H9 (cell line): ENCODE results near the gene MAPKAPK3. TPM values are rescaled to one million over a fixed set of nuclear protein-coding genes. Genes with fewer than 3 reads are reported as not detected.
A peak's percentile ranks its signal among the peaks of the same experiment; 100 is the strongest.

Experiments used
- DNase-seq: peaks from one replicate; pipeline ENCODE4 v3.0.0-alpha.2; 2017
- H2AFZ ChIP-seq: one replicate; pipeline ENCODE4 v1.6.1; 2013; ENCODE audit warnings: mild to moderate bottlenecking, low read length, control low read depth, moderate library complexity
- H2AK5ac ChIP-seq: 2 replicates; pipeline ENCODE4 v1.6.1; 2013; ENCODE audit warnings: low read length, control low read depth, mixed read lengths; ENCODE audit not compliant: insufficient read length
- H2BK120ac ChIP-seq: one replicate; pipeline ENCODE4 v1.6.1; 2013; ENCODE audit warnings: low read depth, mild to moderate bottlenecking, low read length, control low read depth, inconsistent platforms; ENCODE audit not compliant: poor library complexity, severe bottlenecking
- H2BK12ac ChIP-seq: 2 replicates; pipeline ENCODE4 v1.6.1; 2013; ENCODE audit warnings: low read length, control low read depth, mixed read lengths, low read depth; ENCODE audit not compliant: insufficient read length
- H2BK15ac ChIP-seq: 2 replicates; pipeline ENCODE4 v1.6.1; 2013; ENCODE audit warnings: low read depth, low read length, control low read depth
- H2BK20ac ChIP-seq: one replicate; pipeline ENCODE4 v1.6.1; 2013; ENCODE audit warnings: low read depth, mild to moderate bottlenecking, low read length, control low read depth, inconsistent platforms; ENCODE audit not compliant: poor library complexity, severe bottlenecking
- H2BK5ac ChIP-seq: 2 replicates; pipeline ENCODE4 v1.6.1; 2013; ENCODE audit warnings: low read length, control low read depth, mixed read lengths; ENCODE audit not compliant: insufficient read length
- H3K14ac ChIP-seq: 2 replicates; pipeline ENCODE4 v1.6.1; 2013; ENCODE audit warnings: low read length, control low read depth; ENCODE audit not compliant: insufficient read depth
- H3K18ac ChIP-seq: 2 replicates; pipeline ENCODE4 v1.6.1; 2013; ENCODE audit warnings: low read depth, mild to moderate bottlenecking, mixed read lengths, low read length, control low read depth; ENCODE audit not compliant: insufficient read length
- H3K23ac ChIP-seq: 2 replicates; pipeline ENCODE4 v1.6.1; 2013; ENCODE audit warnings: low read length, control low read depth, mixed read lengths, low read depth; ENCODE audit not compliant: insufficient read length
- H3K23me2 ChIP-seq: 2 replicates; pipeline ENCODE4 v1.6.1; 2013; ENCODE audit warnings: low read depth, mild to moderate bottlenecking, mixed read lengths, low read length, control low read depth; ENCODE audit not compliant: insufficient read length, poor library complexity, severe bottlenecking
- H3K27ac ChIP-seq: 2 replicates; pipeline ENCODE4 v1.5.1; 2013; ENCODE audit warnings: low read length, control low read depth, mixed read lengths, low read depth; ENCODE audit not compliant: insufficient read length
- H3K27me3 ChIP-seq: 2 replicates; pipeline ENCODE4 v1.6.1; 2013; ENCODE audit warnings: low read length, control low read depth, inconsistent platforms; ENCODE audit not compliant: insufficient read depth
- H3K4ac ChIP-seq: 2 replicates; pipeline ENCODE4 v1.6.1; 2013; ENCODE audit warnings: low read depth, mild to moderate bottlenecking, control low read depth, inconsistent platforms, low read length, moderate library complexity
- H3K4me1 ChIP-seq: 2 replicates; pipeline ENCODE4 v1.6.1; 2013; ENCODE audit warnings: low read length, control low read depth, inconsistent platforms; ENCODE audit not compliant: insufficient read depth
- H3K4me2 ChIP-seq: 2 replicates; pipeline ENCODE4 v1.6.1; 2013; ENCODE audit warnings: low read length, control low read depth, mixed read lengths; ENCODE audit not compliant: insufficient read length, insufficient read depth
- H3K56ac ChIP-seq: 2 replicates; pipeline ENCODE4 v1.6.1; 2013; ENCODE audit warnings: low read depth, mild to moderate bottlenecking, mixed read lengths, low read length, control low read depth; ENCODE audit not compliant: insufficient read length
- H3K79me1 ChIP-seq: 2 replicates; pipeline ENCODE4 v1.6.1; 2013; ENCODE audit warnings: low read depth, mild to moderate bottlenecking, moderate library complexity, low read length, control low read depth, inconsistent platforms; ENCODE audit not compliant: insufficient read depth, poor library complexity, severe bottlenecking
- H3K79me2 ChIP-seq: 2 replicates; pipeline ENCODE4 v1.6.1; 2013; ENCODE audit warnings: low read length, control low read depth, inconsistent platforms; ENCODE audit not compliant: insufficient read depth
- H3K9ac ChIP-seq: 2 replicates; pipeline ENCODE4 v1.6.1; 2013; ENCODE audit warnings: low read length, control low read depth, mixed read lengths; ENCODE audit not compliant: insufficient read length; ENCODE audit errors: extremely low read depth
- H3K9me3 ChIP-seq: one replicate; pipeline ENCODE4 v1.6.1; 2013; ENCODE audit warnings: low read depth, low read length, inconsistent platforms; ENCODE audit not compliant: control insufficient read depth
- H3T11ph ChIP-seq: one replicate; pipeline ENCODE4 v1.6.1; 2013; ENCODE audit warnings: mild to moderate bottlenecking, low read length, control low read depth, inconsistent platforms
- H4K20me1 ChIP-seq: one replicate; pipeline ENCODE4 v1.6.1; 2013; ENCODE audit not compliant: control insufficient read depth, insufficient read length, insufficient read depth
- H4K5ac ChIP-seq: 2 replicates; pipeline ENCODE4 v1.6.1; 2013; ENCODE audit warnings: low read depth, mild to moderate bottlenecking, mixed read lengths, low read length, control low read depth; ENCODE audit not compliant: insufficient read length
- H4K8ac ChIP-seq: replicated peaks from 2 replicates; pipeline ENCODE4 v1.6.1; 2013; ENCODE audit warnings: low read length, control low read depth, mixed read lengths, low read depth; ENCODE audit not compliant: insufficient read length
- H4K91ac ChIP-seq: 2 replicates; pipeline ENCODE4 v1.6.1; 2013; ENCODE audit warnings: low read depth, mild to moderate bottlenecking, moderate library complexity, mixed read lengths, low read length, control low read depth; ENCODE audit not compliant: insufficient read length
- H3K27ac Mint-ChIP-seq, 3 experiments: 2 replicates in 2 of 3; 3 replicates in 1 of 3; pipeline ENCODE4 v1.8.0; 2020 to 2021; ENCODE audit warnings: mixed read lengths in 3 of 3, mild to moderate bottlenecking in 1 of 3, moderate library complexity in 1 of 3
- H3K27me3 Mint-ChIP-seq: 2 replicates; pipeline ENCODE4 v1.8.0; 2021; ENCODE audit warnings: low read depth, mild to moderate bottlenecking, moderate library complexity, mixed read lengths
- H3K36me3 Mint-ChIP-seq, 3 experiments: 2 replicates in 2 of 3; 3 replicates in 1 of 3; pipeline ENCODE4 v1.8.0; 2020 to 2021; ENCODE audit warnings: low read depth in 3 of 3, mixed read lengths in 3 of 3; ENCODE audit not compliant: insufficient read depth in 1 of 3
- H3K4me1 Mint-ChIP-seq, 2 experiments: 2 replicates each; pipeline ENCODE4 v1.8.0; 2020; ENCODE audit warnings: mixed read lengths in 2 of 2
- H3K4me3 Mint-ChIP-seq, 2 experiments: 2 replicates in 1 of 2; 3 replicates in 1 of 2; pipeline ENCODE4 v1.8.0; 2020 to 2021; ENCODE audit warnings: mild to moderate bottlenecking in 2 of 2, mixed read lengths in 2 of 2, moderate library complexity in 1 of 2
- H3K9me3 Mint-ChIP-seq, 2 experiments: 2 replicates in 1 of 2; 3 replicates in 1 of 2; pipeline ENCODE4 v1.8.0; 2020; ENCODE audit warnings: mild to moderate bottlenecking in 2 of 2, mixed read lengths in 2 of 2, moderate library complexity in 1 of 2
- WGBS: extraction: QIAGEN DNeasy Blood & Tissue Kit; methylation state at CpG from one replicate; pipeline ENCODE4 v1.1.7; 2013; ENCODE audit warnings: missing lambda C conversion rate, low lambda C conversion rate, mixed read lengths; ENCODE audit not compliant: insufficient read length; ENCODE audit errors: extremely low coverage; 5-methylcytosine and 5-hydroxymethylcytosine counted together
- total RNA-seq: library from RNA; stranded (reverse); gene quantifications from 2 replicates; pipeline ENCODE4 v1.2.1, GENCODE V29; 2021
- TF ChIP-seq, protein P1 (sequence below): fragments of 200-600 bp; sonication (generic); conservative IDR thresholded peaks from 3 replicates; pipeline ENCODE4 v1.8.0; 2021; ENCODE audit warnings: antibody characterized with exemption, mild to moderate bottlenecking

Gene MAPKAPK3
- total RNA-seq, 1 experiment from 2014 or later: 57.9 TPM

DNA sequence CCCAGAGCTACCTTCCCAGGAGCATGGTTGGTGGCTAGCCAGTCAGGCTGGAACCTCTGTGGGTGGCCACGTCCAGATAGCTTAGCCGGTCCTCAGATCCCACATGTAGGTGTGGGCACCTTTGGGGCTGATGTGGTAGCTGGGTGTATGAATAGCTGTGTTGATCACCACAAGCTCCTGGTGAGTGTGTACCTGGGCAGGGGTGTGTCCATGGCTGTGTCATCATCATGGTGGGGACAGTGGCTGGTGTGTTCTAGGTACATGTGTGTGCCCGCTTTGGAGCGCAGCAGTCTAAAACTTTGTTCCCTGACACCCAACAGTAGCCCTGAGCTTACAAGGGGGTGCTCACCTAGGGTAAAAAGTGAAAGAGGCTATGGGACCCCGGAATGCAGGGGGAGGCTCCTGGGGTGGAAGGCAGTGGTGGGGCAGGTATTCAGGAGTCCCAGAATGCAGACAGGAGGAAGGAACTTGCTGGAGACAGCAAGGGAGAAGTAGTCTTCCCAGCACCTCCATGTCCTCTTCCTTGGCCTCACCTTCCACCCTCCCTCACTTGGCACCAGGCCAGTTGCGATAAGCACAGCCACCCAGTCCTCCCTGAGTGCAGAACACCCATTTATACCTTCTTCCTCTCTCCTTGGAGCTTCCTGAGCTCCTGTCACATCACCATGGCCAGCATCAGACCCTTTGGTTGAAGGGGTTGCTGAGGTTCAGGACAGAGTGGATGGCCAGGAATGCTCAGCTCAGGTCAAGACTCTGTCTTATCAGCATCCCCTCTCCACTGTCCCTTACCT is 6.6 kb upstream of the MAPKAPK3 start:
- H3K14ac ChIP-seq: no peak overlapping the region
- H3K4me1 ChIP-seq: no peaks in the 10 kb centered on the region
- H3K18ac ChIP-seq: no peak overlapping the region
- no peak overlapping the region for H3K9ac ChIP-seq
- H3K4ac ChIP-seq: no peak overlapping the region
- H2BK5ac ChIP-seq: no peak overlapping the region
- TF ChIP-seq, protein P1, sequence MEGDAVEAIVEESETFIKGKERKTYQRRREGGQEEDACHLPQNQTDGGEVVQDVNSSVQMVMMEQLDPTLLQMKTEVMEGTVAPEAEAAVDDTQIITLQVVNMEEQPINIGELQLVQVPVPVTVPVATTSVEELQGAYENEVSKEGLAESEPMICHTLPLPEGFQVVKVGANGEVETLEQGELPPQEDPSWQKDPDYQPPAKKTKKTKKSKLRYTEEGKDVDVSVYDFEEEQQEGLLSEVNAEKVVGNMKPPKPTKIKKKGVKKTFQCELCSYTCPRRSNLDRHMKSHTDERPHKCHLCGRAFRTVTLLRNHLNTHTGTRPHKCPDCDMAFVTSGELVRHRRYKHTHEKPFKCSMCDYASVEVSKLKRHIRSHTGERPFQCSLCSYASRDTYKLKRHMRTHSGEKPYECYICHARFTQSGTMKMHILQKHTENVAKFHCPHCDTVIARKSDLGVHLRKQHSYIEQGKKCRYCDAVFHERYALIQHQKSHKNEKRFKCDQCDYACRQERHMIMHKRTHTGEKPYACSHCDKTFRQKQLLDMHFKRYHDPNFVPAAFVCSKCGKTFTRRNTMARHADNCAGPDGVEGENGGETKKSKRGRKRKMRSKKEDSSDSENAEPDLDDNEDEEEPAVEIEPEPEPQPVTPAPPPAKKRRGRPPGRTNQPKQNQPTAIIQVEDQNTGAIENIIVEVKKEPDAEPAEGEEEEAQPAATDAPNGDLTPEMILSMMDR: no peak
- no peaks in the 10 kb centered on the region for H4K20me1 ChIP-seq
- no peak overlapping the region for H4K5ac ChIP-seq
- Mint-ChIP-seq H3K4me3 (peak overlapping the region; percentile 72 to 83), H3K27ac (no peak overlapping the region), H3K27me3 (peaks cover 52% of the 10 kb centered on the region), H3K9me3 (no peaks in the 10 kb centered on the region), H3K36me3 (peaks cover 0 to 1% (median 0%) of the 10 kb centered on the region in 3 experiments; a peak in 1 of 7 replicates), H3K4me1 (peaks cover 18 to 19% of the 10 kb centered on the region in 2 experiments)
- no peak overlapping the region for H2BK120ac ChIP-seq
- H3K79me2 ChIP-seq: no peaks in the 10 kb centered on the region
- H2AFZ ChIP-seq: no peak overlapping the region
- no peak overlapping the region for H4K8ac ChIP-seq
- no peak overlapping the region for H3K56ac ChIP-seq
- no peak overlapping the region for H2BK12ac ChIP-seq
- H3K4me2 ChIP-seq: no peak overlapping the region
- no peak overlapping the region for H3K23ac ChIP-seq
- DNase-seq: no peak
- peaks cover 12% of the 10 kb centered on the region for H3K23me2 ChIP-seq
- H3T11ph ChIP-seq: no peak overlapping the region
- WGBS: no CpG with 5 or more reads among the region's 6 CpGs
- no peaks in the 10 kb centered on the region for H3K9me3 ChIP-seq
- no peak overlapping the region for H2BK15ac ChIP-seq
- no peaks in the 10 kb centered on the region for H3K79me1 ChIP-seq
- no peak overlapping the region for H2BK20ac ChIP-seq
- peaks cover 8% of the 10 kb centered on the region; the same call in 1 of the 2 replicates for H3K27me3 ChIP-seq
- H3K27ac ChIP-seq: no peak overlapping the region
- H2AK5ac ChIP-seq: no peak overlapping the region
- no peak overlapping the region for H4K91ac ChIP-seq
